GM10248 (cell line): ENCODE data around the gene TSPAN18.

Source experiments
- CTCF ChIA-PET: fragments of 300-600 bp; sonication (Branson Sonifier 250); formaldehyde crosslinking; extraction: SDS; loops from one replicate; lab custom pipeline; 2021; ENCODE audit warnings: antibody characterized with exemption; lab: Yijun Ruan, JAX
- POLR2A ChIA-PET: fragments of 350-650 bp; sonication (Branson Sonifier 250); formaldehyde crosslinking; extraction: SDS; loops from one replicate; lab custom pipeline; 2020; ENCODE audit warnings: antibody characterized with exemption; lab: Yijun Ruan, JAX
- DNase-seq: peaks from one replicate; pipeline ENCODE4 v3.0.0; 2012; ENCODE audit errors: extremely low spot score
- CTCF ChIP-seq: IDR thresholded peaks from 2 replicates; pipeline ENCODE4 v1.5.1; 2012; ENCODE audit warnings: mild to moderate bottlenecking, low read depth; ENCODE audit errors: extremely low read depth, missing control alignments, control extremely low read depth

The TSPAN18 gene

GRCh38 chr11:44740967-44741366 is 14.2 kb downstream of the TSPAN18 start:
- POLR2A ChIA-PET: no interaction called here
- CTCF ChIA-PET: interaction anchor here (2.7 to 3.6 kb wide), 2 partner anchors 11 to 35 kb away, joined by 14 to 17 read pairs; no protein-coding TSS in a partner anchor
- DNase-seq: no peak
- TF ChIP-seq CTCF: no peak

DNA sequence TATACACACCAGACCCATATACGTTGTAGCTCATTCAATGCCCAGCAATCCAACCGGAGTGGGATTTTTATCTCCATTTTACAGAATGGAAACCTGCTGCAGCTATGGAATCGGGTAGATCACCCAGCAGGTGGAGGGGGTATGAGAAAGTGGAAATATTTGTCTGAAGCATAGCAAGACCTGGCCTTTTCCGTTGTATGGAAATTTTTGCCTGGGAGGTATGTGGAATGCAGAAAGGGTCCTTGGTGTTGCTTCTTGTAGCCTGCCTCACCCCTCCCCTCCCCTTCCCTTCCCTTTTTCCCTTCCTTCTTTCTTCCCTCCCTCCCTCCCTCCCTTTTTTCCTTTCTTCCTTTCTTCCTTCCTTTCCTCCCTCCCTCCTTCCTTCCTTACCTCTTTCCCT is 15.2 kb downstream of the TSPAN18 start:
- ChIA-PET CTCF (interaction anchor here (1.5 to 3.6 kb wide), 3 partner anchors 12 to 34 kb away, joined by 3 to 17 read pairs (median 14); no protein-coding TSS in a partner anchor), POLR2A (no interaction called here)
- TF ChIP-seq CTCF: no peak
- no peak for DNase-seq

DNA sequence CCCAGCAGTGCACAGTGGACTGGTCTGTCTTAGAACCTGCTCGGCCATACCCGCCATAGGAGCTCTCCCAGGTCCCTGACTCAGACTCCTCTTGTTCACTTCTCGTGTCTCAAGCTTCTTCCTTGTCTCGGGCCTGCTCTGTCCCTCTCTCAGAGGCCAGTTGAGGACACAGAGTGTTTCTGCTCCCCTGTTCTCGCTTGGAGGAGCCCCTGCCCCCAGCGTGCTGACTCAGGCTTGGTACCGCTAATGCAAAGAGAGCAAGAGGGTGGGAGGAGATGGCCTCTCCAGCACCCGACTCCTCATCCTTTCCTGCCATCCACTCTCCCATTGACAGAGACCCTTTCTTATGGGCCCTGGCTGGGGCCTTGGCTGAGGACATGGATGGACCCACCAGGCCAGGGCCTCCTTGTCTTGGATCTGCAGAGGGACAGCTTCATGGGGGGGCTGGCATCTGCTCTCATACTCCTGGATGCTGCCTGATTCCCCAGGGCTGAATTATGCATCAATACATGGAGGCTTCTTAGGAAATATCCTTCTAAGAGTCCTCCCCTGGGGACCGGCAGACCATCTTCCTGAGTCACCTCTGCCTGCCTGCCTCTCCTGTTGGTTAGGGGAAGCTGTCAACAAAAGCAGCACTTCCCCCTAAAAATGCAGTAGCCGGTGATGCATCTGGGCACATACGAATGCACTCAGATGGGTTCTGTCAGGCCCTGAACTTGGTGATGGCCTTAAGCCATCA is 15.9 kb downstream of the TSPAN18 start:
- POLR2A ChIA-PET: no interaction called here
- no peak for DNase-seq
- CTCF ChIA-PET: interaction anchor here (1.5 to 3.6 kb wide), 2 partner anchors 17 to 33 kb away, joined by 3 to 14 read pairs; no protein-coding TSS in a partner anchor
- no peak for TF ChIP-seq CTCF

GRCh38 chr11:44743326-44743725 is 16.6 kb downstream of the TSPAN18 start:
- no peak for DNase-seq
- CTCF ChIA-PET: interaction anchor here (3.6 kb wide), 1 partner anchor 32 kb away, joined by 14 read pairs; no protein-coding TSS in a partner anchor

GRCh38 chr11:44743959-44744557 is 17.3 kb downstream of the TSPAN18 start:
- POLR2A ChIA-PET: no interaction called here
- no peak for TF ChIP-seq CTCF
- DNase-seq: no peak
- CTCF ChIA-PET: interaction anchor here (0.7 to 3.6 kb wide), 2 partner anchors 31 to 32 kb away, joined by 3 to 14 read pairs; no protein-coding TSS in a partner anchor

More at GRCh38 chr11:44743326-44743725, 16.6 kb downstream of the TSPAN18 start:
- POLR2A ChIA-PET: no interaction called here
- no peak for TF ChIP-seq CTCF

DNA sequence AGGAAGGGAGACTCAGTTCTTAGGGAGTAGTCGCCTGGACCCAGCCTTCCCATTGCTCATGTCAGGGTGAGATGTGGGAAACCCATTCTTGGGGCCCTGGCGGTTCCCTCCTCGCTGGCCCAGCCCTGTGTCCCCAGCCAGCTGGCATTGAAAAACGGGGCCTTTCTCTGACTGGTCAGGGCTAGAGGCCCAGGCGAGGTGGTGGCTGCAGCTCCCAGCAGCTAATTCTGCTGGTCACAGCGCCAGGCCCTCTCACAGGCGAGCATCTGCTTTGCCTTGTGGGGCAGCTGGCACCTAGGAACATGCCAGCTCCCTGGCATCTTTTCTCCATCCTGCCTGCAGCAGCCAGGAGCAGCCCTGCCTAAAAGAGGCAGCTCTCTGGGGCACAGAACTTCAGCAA is 20.1 kb downstream of the TSPAN18 start:
- ChIA-PET CTCF (interaction anchor here (1.0 to 2.8 kb wide), 8 partner anchors 9 to 164 kb away, joined by 3 to 8 read pairs (median 4); no protein-coding TSS in a partner anchor), POLR2A (no interaction called here)
- no peak for TF ChIP-seq CTCF
- DNase-seq: no peak
